Stimulated activated CD4-positive, alpha-beta T cell treated with anti-CD3 and anti-CD28 coated beads, Interleukin-1b, Interleukin-23, amount 100 ng/mL, for 4 hours (primary cell): ENCODE results near the gene METTL15.
"Not testable (repeated sequence)": the region's sequence is repeated elsewhere in the genome, so short reads cannot be mapped to it uniquely, and the experiment has no call there.

Experiments
- DNase-seq, 2 donors: peaks; one replicate each; pipeline ENCODE4 v3.0.0-alpha.2; 2020; ENCODE audit warnings: low read depth in 2 of 2

Gene METTL15

GRCh38 chr11:28195449-28195848, 87.3 kb downstream of the METTL15 start:
- no peak for DNase-seq

- DNase-seq: no peak
Observed at GRCh38 chr11:28209906-28210305, 101.7 kb downstream of the METTL15 start.

DNA sequence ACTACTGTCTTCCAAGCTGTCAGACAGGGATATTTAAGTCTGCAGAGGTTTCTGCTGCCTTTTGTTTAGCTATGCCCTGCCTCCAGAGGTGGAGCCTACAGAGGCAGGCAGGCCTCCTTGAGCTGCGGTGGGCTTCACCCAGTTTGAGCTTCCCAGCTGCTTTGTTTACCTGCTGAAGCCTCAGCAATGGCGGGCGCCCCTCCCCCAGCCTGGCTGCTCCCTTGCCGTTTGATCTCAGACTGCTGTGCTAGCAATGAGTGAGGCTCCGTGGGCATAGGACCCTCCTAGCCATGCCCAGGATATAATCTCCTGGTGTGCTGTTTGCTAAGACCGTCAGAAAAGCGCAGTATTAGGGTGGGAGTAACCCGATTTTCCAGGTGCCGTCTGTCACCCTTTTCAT, 113.9 kb downstream of the METTL15 start:
- not testable (repeated sequence) for DNase-seq

GRCh38 chr11:28223577-28223976, 115.4 kb downstream of the METTL15 start:
- no peak for DNase-seq

DNA sequence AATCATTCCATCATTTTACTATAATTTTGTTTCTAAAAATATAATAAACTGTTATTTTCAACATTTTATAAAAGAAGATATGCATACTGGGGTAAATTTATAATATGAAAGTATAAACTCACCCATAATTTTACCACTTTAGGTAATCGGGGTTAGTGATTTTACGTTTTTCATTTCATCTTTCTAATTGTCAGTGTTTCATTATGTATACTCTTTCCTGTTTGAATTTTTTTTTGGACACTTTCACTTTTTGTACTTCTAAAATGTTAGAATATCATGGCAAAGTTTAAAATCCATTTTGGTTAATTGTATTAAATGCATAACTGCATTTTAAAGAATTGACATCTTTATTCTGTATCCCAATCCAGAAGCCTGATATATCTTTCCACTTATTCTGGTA, 115.8 kb downstream of the METTL15 start:
- no peak for DNase-seq

- DNase-seq: no peak
Observed at GRCh38 chr11:28227460-28227859, 119.3 kb downstream of the METTL15 start.

- DNase-seq: no peak
Observed at GRCh38 chr11:28228196-28228895, 120.2 kb downstream of the METTL15 start.

- DNase-seq: no peak
Observed at GRCh38 chr11:28231475-28231874, 123.3 kb downstream of the METTL15 start.

GRCh38 chr11:28232649-28233048, 124.5 kb downstream of the METTL15 start:
- no peak for DNase-seq

DNA sequence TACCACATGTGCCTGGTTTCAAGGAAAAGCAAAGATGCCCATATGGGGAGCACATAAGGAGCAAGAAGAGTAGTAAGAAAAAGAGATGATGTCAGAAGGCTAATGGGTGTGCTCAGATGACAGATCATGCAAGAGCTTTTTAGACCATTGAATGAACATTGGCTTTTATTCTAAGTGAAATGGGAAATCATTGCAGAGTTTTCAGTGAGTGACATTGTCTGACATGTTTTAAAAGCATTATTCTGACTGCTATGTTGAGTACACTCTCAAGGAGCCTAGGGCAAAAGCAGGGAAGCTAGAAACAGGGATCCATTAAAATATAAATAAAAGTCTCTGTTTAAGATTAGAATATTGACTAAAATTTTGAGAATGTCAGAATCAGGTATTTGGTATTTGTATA, 133.6 kb downstream of the METTL15 start:
- no peak for DNase-seq

DNA sequence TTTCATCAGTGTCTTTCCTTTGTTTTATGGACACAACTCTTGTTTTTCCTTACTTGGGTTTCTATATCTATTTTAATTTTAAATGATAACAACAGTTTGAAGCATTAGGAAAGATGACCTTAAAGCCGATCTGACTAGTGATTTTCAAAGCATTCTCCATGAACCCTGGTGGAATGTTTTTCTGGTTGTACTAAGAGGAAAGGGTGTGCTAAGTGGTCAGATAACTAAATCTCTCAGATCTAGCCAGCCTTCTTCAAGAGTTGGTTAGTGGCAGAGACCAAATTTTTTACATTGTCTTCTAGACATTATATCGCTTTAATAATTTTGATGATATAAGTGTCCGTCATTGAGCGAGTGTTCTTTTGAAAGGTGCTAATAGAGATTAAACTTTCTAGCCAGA, 134.4 kb downstream of the METTL15 start:
- no peak for DNase-seq

GRCh38 chr11:28243061-28243460, 134.9 kb downstream of the METTL15 start:
- no peak for DNase-seq

- DNase-seq: no peak
Observed at GRCh38 chr11:28243581-28243980, 135.4 kb downstream of the METTL15 start.

- DNase-seq: no peak
Observed at GRCh38 chr11:28245131-28245530, 136.9 kb downstream of the METTL15 start.

DNA sequence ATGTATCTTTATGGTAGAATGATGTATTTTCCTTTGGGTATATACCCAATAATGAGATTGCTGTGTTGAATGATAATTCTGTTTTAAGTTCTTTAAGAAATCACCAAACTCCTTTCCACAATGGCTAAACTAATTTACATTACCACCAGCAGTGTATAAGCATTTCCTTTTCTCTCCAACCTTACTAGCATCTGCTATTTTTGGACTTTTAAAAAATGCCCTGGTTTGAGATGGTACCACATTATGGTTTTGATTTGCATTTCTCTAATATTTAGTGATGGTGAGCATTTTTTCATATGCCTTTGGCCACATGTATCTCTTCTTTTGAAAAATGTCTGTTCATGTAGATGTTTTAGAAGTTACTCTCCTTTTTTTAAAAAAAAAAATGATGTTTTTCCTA, 142.0 kb downstream of the METTL15 start:
- no peak for DNase-seq

GRCh38 chr11:28251257-28251656, 143.1 kb downstream of the METTL15 start:
- DNase-seq: no peak

DNA sequence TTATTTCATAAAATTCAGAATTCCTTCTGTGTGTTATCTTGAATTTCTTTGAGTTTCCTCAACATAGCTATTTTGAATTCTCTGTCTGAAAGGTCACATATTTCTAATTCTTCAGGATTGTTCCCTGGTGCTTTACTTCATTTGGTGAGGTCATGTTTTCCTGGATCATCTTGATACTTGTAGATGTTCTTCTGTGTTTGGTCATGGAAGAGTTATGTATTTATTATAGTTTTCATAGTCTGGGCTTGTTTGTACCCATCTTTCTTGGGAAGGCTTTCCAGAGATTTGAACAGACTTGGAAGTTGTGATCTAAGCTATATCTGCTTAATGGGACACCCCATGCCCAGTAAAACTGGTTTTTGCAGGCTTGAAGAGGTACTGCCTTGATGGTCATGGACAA, 149.6 kb downstream of the METTL15 start:
- no peak for DNase-seq

GRCh38 chr11:28259177-28259843, 151.1 kb downstream of the METTL15 start:
- DNase-seq: no peak

DNA sequence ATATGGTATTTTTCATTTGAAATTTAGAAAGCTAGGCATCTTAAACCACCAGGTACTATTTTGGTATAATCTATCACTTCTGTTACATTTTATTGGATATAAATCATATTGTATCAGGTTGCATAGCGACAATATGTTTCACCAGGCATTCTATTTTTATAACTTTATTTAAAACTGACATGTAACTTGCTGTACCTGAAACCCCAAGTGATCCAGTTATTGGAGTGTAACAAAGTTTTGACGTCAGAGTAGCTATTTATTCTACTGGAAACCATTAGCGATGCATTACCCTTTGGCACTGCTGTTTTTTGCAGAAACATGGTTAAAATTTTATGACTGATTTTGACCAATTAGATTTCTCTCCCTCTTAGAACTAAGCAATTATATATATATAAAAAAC, 160.7 kb downstream of the METTL15 start:
- DNase-seq: no peak

DNA sequence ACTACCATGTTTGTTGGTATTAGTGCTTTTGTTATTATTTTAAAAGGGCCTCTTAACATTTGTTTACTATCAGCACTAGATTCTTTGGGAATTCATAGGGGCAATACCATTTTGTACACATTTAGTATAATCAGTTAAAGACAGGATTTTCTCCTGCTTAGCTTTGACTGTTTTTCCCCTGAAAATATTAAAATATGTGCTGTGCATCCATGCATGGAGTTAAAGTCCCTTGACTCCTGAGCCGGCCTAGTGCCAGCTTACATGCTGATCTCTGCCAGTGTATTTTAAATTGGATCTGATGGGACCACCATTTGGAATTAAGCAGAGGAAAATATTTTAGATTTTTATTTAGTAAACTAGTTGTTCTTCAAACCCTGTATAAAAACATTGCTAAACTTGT, 161.4 kb downstream of the METTL15 start:
- no peak for DNase-seq

GRCh38 chr11:28272247-28272646, 164.1 kb downstream of the METTL15 start:
- DNase-seq: not testable (repeated sequence)

- no peak for DNase-seq
Observed at GRCh38 chr11:28274216-28274615, 166.0 kb downstream of the METTL15 start.

GRCh38 chr11:28284196-28284595, 176.0 kb downstream of the METTL15 start:
- no peak for DNase-seq

DNA sequence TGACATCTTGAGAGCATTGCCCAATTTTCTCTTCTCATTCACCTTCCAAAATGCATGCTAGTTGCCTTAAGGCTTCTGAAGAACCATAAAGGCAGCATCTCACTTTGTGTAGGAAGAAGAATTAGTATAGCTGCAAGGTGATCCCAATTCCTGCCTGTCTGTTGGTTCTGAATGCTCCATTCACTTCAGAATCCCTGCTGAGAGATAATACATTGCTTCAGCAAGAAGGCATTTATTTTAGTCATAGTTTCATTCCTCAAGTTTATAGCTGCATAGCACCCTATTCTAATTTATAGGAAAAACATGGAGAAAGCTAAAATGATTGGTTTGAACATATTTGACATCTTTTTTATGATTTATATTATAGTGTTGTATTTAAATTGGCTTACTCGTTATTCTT, 181.3 kb downstream of the METTL15 start:
- DNase-seq: no peak
